ENCODE results near the gene CELF2. TPM values are rescaled to one million over a fixed set of nuclear protein-coding genes. Genes with fewer than 3 reads are reported as not detected.

CELF2 gene
- total RNA-seq, 1 experiment from 2014 or later, result not detected

GRCh38 chr10:11353006-11353896 is 335.6 kb downstream of the CELF2 start:
- Histone ChIP-seq H3K27ac (ENCODE audit: low read depth, low read length, poor library complexity, severe bottlenecking) (no peak overlapping the region), H3K4me3 (ENCODE audit: low read depth, low read length, poor library complexity, severe bottlenecking) (no peak overlapping the region), H3K27me3 (replicated peaks; ENCODE audit: insufficient read depth, low read depth, low read length, poor library complexity) (no peaks in the 10 kb centered on the region), H3K9me3 (ENCODE audit: low read depth, low read length, poor library complexity, severe bottlenecking) (no peaks in the 10 kb centered on the region), H3K36me3 (ENCODE audit: insufficient read depth, low read length, poor library complexity, severe bottlenecking) (no peaks in the 10 kb centered on the region), H3K4me1 (ENCODE audit: insufficient read depth, low read length, poor library complexity, severe bottlenecking) (no peaks in the 10 kb centered on the region)
- CTCF ChIA-PET, result no interaction called here
- TF ChIP-seq CTCF (conservative IDR thresholded peaks at IDR 0.05; ENCODE audit: low read depth, low read length) (no peak), EZH2 (IDR thresholded peaks at IDR 0.05; ENCODE audit: borderline replicate concordance, low read depth, low read length, poor library complexity, severe bottlenecking) (no peak)
- no TSS peak for BruUV-seq (replicated peaks)
- no peak for DNase-seq (ENCODE audit: low spot score)
- POLR2A ChIA-PET (ENCODE audit: low non-redundant PET), result no interaction called here
- intact Hi-C loops (cut with micrococcal nuclease; ENCODE audit: unreplicated experiment), result no loop called here

GRCh38 chr10:11354823-11355222 is 337.2 kb downstream of the CELF2 start:
- no peak overlapping the region for H3K27ac ChIP-seq (ENCODE audit: low read depth, low read length, poor library complexity, severe bottlenecking)
- TF ChIP-seq EZH2 (IDR thresholded peaks at IDR 0.05; ENCODE audit: borderline replicate concordance, low read depth, low read length, poor library complexity, severe bottlenecking) (no peak), CTCF (conservative IDR thresholded peaks at IDR 0.05; ENCODE audit: low read depth, low read length) (no peak)
- DNase-seq (ENCODE audit: low spot score), result no peak
- H3K36me3 ChIP-seq (ENCODE audit: insufficient read depth, low read length, poor library complexity, severe bottlenecking), result no peaks in the 10 kb centered on the region
- CTCF ChIA-PET, result no interaction called here
- POLR2A ChIA-PET (ENCODE audit: low non-redundant PET), result no interaction called here
- intact Hi-C loops (cut with micrococcal nuclease; ENCODE audit: unreplicated experiment), result no loop called here
- H3K4me3 ChIP-seq (ENCODE audit: low read depth, low read length, poor library complexity, severe bottlenecking), result no peak overlapping the region
- BruUV-seq (replicated peaks), result no TSS peak
- H3K4me1 ChIP-seq (ENCODE audit: insufficient read depth, low read length, poor library complexity, severe bottlenecking), result no peaks in the 10 kb centered on the region
- H3K27me3 ChIP-seq (replicated peaks; ENCODE audit: insufficient read depth, low read depth, low read length, poor library complexity), result no peaks in the 10 kb centered on the region
- H3K9me3 ChIP-seq (ENCODE audit: low read depth, low read length, poor library complexity, severe bottlenecking), result no peaks in the 10 kb centered on the region

- no peaks in the 10 kb centered on the region for H3K36me3 ChIP-seq (ENCODE audit: insufficient read depth, low read length, poor library complexity, severe bottlenecking)
- intact Hi-C loops (cut with micrococcal nuclease; ENCODE audit: unreplicated experiment), result no loop called here
- DNase-seq (ENCODE audit: low spot score), result no peak
- POLR2A ChIA-PET (ENCODE audit: low non-redundant PET), result no interaction called here
- CTCF ChIA-PET, result no interaction called here
- TF ChIP-seq CTCF (conservative IDR thresholded peaks at IDR 0.05; ENCODE audit: low read depth, low read length), result no peak
- no peaks in the 10 kb centered on the region for H3K9me3 ChIP-seq (ENCODE audit: low read depth, low read length, poor library complexity, severe bottlenecking)
- H3K4me1 ChIP-seq (ENCODE audit: insufficient read depth, low read length, poor library complexity, severe bottlenecking), result no peaks in the 10 kb centered on the region
- no TSS peak for BruUV-seq (replicated peaks)
- H3K4me3 ChIP-seq (ENCODE audit: low read depth, low read length, poor library complexity, severe bottlenecking), result no peak overlapping the region
- H3K27ac ChIP-seq (ENCODE audit: low read depth, low read length, poor library complexity, severe bottlenecking), result no peak overlapping the region
- no peaks in the 10 kb centered on the region for H3K27me3 ChIP-seq (replicated peaks; ENCODE audit: insufficient read depth, low read depth, low read length, poor library complexity)
Observed at GRCh38 chr10:11355592-11355991, 337.9 kb downstream of the CELF2 start.
